ENCODE data around the gene ZNF528. TPM values are rescaled to one million over a fixed set of nuclear protein-coding genes. Genes with fewer than 3 reads are reported as not detected.

ZNF528 gene
- total RNA-seq, 2 experiments from 2014 or later, result 16.3 to 16.9 TPM

DNA sequence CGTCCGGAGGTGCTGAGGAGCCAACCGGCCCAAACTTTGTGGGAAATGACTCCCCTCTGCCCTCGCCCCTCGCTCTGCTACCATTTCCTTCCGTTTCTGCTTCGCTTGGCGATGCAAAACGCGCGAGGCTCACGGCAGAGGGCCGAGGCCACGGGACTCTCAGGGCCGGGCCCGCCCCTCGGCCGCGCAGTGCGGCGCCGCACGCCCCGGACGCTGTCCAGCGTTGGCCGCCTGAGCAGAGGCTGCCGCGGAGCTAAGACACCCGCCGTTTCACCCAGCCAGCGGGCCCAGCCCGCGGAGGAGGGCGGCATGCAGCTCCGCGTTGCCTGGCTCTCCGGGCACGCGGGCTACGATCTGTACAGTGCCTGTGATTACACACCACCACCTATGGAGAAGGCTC lies 53.6 kb downstream of the ZNF528 start:
- no peak overlapping the region for H3K27ac Mint-ChIP-seq
- ATAC-seq (ENCODE audit: poor library complexity) (no peak), DNase-seq (no peak)
- H3K36me3 Mint-ChIP-seq (ENCODE audit: low read depth), result peaks cover 73% of the 10 kb centered on the region
- peaks cover 32% of the 10 kb centered on the region for H3K9me3 Mint-ChIP-seq
- Histone ChIP-seq H3K36me3 (ENCODE audit: insufficient read depth, low read length) (no peaks in the 10 kb centered on the region), H3K9me3 (ENCODE audit: control insufficient read depth in 1 of 2, insufficient read depth in 1 of 2, low read length in 2 of 2) (peaks cover 59 to 89% of the 10 kb centered on the region in 2 experiments), H3K4me3 (ENCODE audit: low read length) (no peak overlapping the region), H3K4me1 (ENCODE audit: insufficient read depth, low read length) (peaks cover 10% of the 10 kb centered on the region), H3K27ac (ENCODE audit: low read depth in 1 of 2, low read length in 2 of 2) (no peak overlapping the region), H3K27me3 (ENCODE audit: control insufficient read depth in 1 of 2, insufficient read depth in 2 of 2, low read length in 2 of 2) (no peaks in the 10 kb centered on the region)
- no peak overlapping the region for H3K4me3 Mint-ChIP-seq
- intact Hi-C loops (cut with DNase I, micrococcal nuclease), result no loop called here
- TF ChIP-seq, protein P1, sequence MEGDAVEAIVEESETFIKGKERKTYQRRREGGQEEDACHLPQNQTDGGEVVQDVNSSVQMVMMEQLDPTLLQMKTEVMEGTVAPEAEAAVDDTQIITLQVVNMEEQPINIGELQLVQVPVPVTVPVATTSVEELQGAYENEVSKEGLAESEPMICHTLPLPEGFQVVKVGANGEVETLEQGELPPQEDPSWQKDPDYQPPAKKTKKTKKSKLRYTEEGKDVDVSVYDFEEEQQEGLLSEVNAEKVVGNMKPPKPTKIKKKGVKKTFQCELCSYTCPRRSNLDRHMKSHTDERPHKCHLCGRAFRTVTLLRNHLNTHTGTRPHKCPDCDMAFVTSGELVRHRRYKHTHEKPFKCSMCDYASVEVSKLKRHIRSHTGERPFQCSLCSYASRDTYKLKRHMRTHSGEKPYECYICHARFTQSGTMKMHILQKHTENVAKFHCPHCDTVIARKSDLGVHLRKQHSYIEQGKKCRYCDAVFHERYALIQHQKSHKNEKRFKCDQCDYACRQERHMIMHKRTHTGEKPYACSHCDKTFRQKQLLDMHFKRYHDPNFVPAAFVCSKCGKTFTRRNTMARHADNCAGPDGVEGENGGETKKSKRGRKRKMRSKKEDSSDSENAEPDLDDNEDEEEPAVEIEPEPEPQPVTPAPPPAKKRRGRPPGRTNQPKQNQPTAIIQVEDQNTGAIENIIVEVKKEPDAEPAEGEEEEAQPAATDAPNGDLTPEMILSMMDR (IDR thresholded peaks at IDR 0.05), result no peak
- peaks cover 16% of the 10 kb centered on the region for H3K4me1 Mint-ChIP-seq (ENCODE audit: low read depth)
- ChIA-PET CTCF (interaction anchor here (0.6 kb wide), 1 partner anchor 86 kb away, joined by 3 read pairs; no protein-coding TSS in a partner anchor), POLR2A (no interaction called here)
- peaks cover 3% of the 10 kb centered on the region for H3K27me3 Mint-ChIP-seq

GRCh38 chr19:52453324-52454094 lies 55.9 kb downstream of the ZNF528 start, which contains the start of gene ZNF578:
Gene ZNF578 (plus strand): TSS chr19:52453553. CDS start chr19:52501846, 48,293 bp downstream.
- H3K4me1 ChIP-seq (ENCODE audit: insufficient read depth, low read length), result peaks cover 10% of the 10 kb centered on the region
- DNase-seq (peak; percentile 25 to 81 (median 59)), ATAC-seq (ENCODE audit: poor library complexity) (peak; percentile 94)
- H3K4me3 ChIP-seq (ENCODE audit: low read length), result peak within 1 kb of the TSS; percentile 74
- ChIA-PET CTCF (no interaction called here), POLR2A (interaction anchor here (0.8 to 1.2 kb wide), 2 partner anchors 84 to 117 kb away, joined by 3 to 4 read pairs; partner anchors contain the start of genes ZNF610 and ZNF880)
- Mint-ChIP-seq H3K4me1 (ENCODE audit: low read depth) (peaks cover 16% of the 10 kb centered on the region), H3K9me3 (peaks cover 32% of the 10 kb centered on the region), H3K27ac (peak within 1 kb of the TSS; percentile 56), H3K27me3 (peaks cover under 1% of the 10 kb centered on the region), H3K4me3 (peak within 1 kb of the TSS; percentile 92), H3K36me3 (ENCODE audit: low read depth) (peaks cover 83% of the 10 kb centered on the region)
- H3K36me3 ChIP-seq (ENCODE audit: insufficient read depth, low read length), result peaks cover 14% of the 10 kb centered on the region
- H3K27ac ChIP-seq (ENCODE audit: low read depth in 1 of 2, low read length in 2 of 2), result no peak within 1 kb of the TSS
- TF ChIP-seq, protein P1 (IDR thresholded peaks at IDR 0.05), result no peak
- intact Hi-C loops (cut with DNase I, micrococcal nuclease), result no loop called here
- no peaks in the 10 kb centered on the region for H3K27me3 ChIP-seq (ENCODE audit: control insufficient read depth in 1 of 2, insufficient read depth in 2 of 2, low read length in 2 of 2)
- peaks cover 60 to 94% of the 10 kb centered on the region in 2 experiments for H3K9me3 ChIP-seq (ENCODE audit: control insufficient read depth in 1 of 2, insufficient read depth in 1 of 2, low read length in 2 of 2)

DNA sequence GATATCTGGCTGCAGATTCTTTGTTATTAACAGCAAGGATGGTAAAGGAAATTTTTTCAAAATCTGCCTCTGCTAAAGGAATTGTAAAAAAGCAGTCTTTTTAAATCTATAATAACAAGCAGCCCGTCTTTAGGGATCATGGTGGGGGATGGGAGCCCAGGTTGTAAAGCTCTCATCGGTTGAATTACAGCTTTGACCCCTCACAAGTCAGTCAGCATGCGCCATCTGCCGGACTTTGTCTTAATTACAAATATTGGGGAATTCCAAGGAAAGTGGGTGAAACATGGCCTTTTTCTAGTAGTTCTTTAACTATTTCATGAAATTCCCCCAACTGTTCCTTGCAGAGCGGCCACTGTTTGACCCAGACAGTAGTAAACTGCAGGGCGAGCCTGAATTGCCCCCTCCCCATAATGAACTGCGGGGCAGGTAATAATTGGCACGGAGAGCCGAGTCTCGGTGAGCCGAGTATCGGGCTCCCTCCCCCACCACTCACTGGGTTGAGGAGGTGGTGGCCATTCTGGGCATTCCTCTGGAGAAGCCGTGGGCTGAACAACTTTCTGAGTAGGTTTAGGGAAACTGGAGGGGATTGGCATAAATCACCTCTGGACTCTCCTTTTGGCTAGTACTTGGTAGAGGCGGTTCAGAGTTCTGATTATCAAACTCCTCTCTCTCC lies 67.3 kb downstream of the ZNF528 start:
- intact Hi-C loops (cut with DNase I, micrococcal nuclease), result no loop called here
- TF ChIP-seq, protein P1 (IDR thresholded peaks at IDR 0.05), result no peak
- Mint-ChIP-seq H3K27me3 (no peaks in the 10 kb centered on the region), H3K4me1 (ENCODE audit: low read depth) (no peaks in the 10 kb centered on the region), H3K27ac (no peak overlapping the region), H3K9me3 (peaks cover 35% of the 10 kb centered on the region), H3K36me3 (ENCODE audit: low read depth) (peaks cover 90% of the 10 kb centered on the region), H3K4me3 (no peak overlapping the region)
- Histone ChIP-seq H3K27ac (ENCODE audit: low read depth in 1 of 2, low read length in 2 of 2) (no peak overlapping the region), H3K27me3 (ENCODE audit: control insufficient read depth in 1 of 2, insufficient read depth in 2 of 2, low read length in 2 of 2) (no peaks in the 10 kb centered on the region), H3K9me3 (ENCODE audit: control insufficient read depth in 1 of 2, insufficient read depth in 1 of 2, low read length in 2 of 2) (peaks cover 26 to 94% of the 10 kb centered on the region in 2 experiments), H3K4me1 (ENCODE audit: insufficient read depth, low read length) (no peaks in the 10 kb centered on the region), H3K36me3 (ENCODE audit: insufficient read depth, low read length) (no peaks in the 10 kb centered on the region), H3K4me3 (ENCODE audit: low read length) (no peak overlapping the region)
- ATAC-seq (ENCODE audit: poor library complexity) (no peak), DNase-seq (no peak)
- POLR2A ChIA-PET, result no interaction called here
- CTCF ChIA-PET, result no interaction called here

Other genes starting within 250 kb of the ZNF528 start
- 10 to 100 TPM; 24.1 to 26.2 TPM for gene ZNF836, start 226.2 kb upstream of the ZNF528 start, total RNA-seq
- gene PPP2R1A, start 207.8 kb upstream of the ZNF528 start, total RNA-seq, result 100 to 1,000 TPM; 151 to 157 TPM
- 10 to 100 TPM; 39.3 to 43.2 TPM for gene ZNF766, start 128.3 kb upstream of the ZNF528 start, total RNA-seq
- 1 to 10 TPM; 4.8 to 5.3 TPM for gene ZNF480, start 100.7 kb upstream of the ZNF528 start, total RNA-seq
- under 1 TPM; 0.52 to 0.53 TPM for gene ZNF610, start 61.6 kb upstream of the ZNF528 start, total RNA-seq
- gene ZNF880, start 27.9 kb upstream of the ZNF528 start, total RNA-seq, result 10 to 100 TPM; 27.6 to 33.8 TPM
- gene ZNF534, start 31.3 kb downstream of the ZNF528 start, total RNA-seq, result not detected
- 1 to 10 TPM; 1.6 TPM for gene ZNF578, start 55.7 kb downstream of the ZNF528 start, total RNA-seq
- gene ZNF808, start 129.8 kb downstream of the ZNF528 start, total RNA-seq, result 10 to 100 TPM; 13.4 to 15.3 TPM
- 1 to 10 TPM; 7.9 to 8.2 TPM for gene ZNF701, start 172.4 kb downstream of the ZNF528 start, total RNA-seq
- 10 to 100 TPM; 58.7 to 60.2 TPM for gene ZNF83, start 240.5 kb downstream of the ZNF528 start, total RNA-seq

Measured in CD4-positive, alpha-beta T cell (primary cell).